NCI-H1694 treated with DMSO at 0.1 percent for 48 hours (cell line): ENCODE results near the gene NPTX2.

Experiments used
- DNase-seq: peaks from one replicate; lab custom pipeline; 2025; lab: John Stamatoyannopoulos, UW

NPTX2 gene

GRCh38 chr7:98655611-98656010, 38.5 kb downstream of the NPTX2 start:
- DNase-seq, result no peak

- DNase-seq, result no peak
These were observed 39.8 kb downstream of the NPTX2 start for GRCh38 chr7:98656899-98657298.

GRCh38 chr7:98657736-98658135, 40.7 kb downstream of the NPTX2 start:
- DNase-seq, result no peak

GRCh38 chr7:98659756-98660155, 42.7 kb downstream of the NPTX2 start:
- DNase-seq, result no peak

- DNase-seq, result no peak
These were observed 44.5 kb downstream of the NPTX2 start for GRCh38 chr7:98661607-98662006.

DNA sequence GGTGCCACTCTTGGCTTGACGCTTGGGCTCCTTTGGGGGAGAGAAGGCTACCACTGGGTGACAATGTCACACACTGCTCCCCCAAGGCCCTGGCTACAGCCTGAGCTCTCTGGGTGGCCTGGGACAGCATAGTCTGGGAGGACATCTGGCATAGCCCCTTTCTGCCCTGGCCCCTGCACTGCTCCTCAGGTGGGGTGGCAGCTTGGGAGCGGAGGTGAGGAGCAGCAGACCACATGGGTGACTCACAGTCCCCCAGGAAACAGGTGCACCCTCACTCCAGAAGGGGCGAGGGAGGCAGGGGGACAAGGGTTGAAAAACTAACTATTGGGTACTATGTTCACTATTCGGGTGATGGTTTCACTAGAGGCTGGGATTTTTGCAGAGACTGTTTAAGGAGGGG, 45.2 kb downstream of the NPTX2 start:
- DNase-seq, result no peak

DNA sequence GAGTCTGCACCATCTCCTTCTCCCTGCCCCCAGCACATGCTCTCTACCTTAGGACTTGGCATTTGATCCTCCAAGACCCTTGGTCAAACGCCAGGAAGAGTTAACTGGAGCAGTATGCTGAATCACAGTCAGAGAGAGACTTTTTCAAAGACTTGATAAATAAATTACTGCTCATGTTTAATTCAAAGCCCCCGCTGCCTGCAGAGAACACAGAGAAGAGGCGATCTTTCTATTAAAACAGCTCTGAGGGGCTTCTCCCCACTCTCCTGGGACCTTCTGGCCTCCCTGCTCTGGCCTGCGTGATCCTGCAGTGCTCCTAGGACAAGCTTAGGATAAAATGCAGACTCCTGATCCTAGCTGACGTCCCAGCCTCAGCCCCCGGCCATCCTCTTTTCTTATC, 47.8 kb downstream of the NPTX2 start:
- DNase-seq, result no peak

- no peak for DNase-seq
These were observed 51.2 kb downstream of the NPTX2 start for GRCh38 chr7:98668255-98668654.

DNA sequence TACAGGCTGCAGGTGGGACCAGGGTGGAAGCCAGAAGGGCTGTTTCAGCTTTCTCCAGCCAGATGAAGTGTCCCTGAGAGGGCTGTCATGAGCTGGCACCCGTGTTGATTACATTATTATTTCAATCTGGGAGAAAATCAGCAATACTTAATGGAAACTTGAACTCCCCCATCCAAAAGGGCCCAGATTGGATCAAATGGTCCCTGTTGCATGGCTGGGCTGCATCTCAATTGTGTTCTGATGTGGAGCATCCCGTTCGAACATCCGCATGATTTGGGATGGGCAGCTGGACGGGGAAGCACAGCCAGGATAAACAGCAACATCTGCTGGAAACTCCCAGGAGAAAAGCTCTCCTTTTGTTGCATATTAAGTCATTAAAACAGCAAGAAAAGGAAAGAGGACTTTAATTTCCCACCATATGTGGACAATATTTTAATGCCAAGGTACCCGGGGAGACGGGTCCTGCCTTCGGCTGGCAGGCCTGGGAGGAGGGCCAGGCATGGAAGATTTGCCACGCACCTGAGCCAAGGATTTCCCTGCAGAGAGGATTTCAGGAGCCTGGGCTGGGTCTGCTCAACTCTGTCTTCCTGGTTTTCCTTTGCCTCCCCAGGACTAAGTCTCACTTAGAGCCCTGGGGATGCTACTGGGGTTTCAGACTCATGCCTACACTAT, 52.4 kb downstream of the NPTX2 start:
- DNase-seq, result peak; percentile 63

DNA sequence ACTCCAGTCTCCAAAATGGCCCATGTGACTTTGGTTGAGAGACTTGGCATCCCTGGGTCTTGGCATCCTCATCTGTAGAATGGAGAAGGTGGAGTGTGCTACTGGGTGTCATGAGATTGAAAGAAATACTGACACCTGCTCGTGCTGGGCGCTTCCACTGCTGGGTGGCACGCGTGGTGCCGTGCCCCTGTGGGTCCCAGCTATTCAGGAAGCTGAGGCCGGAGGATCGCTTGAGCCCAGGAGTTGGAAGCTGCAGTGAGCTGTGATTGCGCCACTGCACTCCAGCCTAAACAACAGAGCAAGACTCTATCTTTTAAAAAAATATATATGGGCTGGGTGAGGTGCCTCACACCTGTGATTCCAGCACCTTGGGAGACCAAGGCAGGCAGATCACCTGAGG, 53.1 kb downstream of the NPTX2 start:
- DNase-seq, result no peak

DNA sequence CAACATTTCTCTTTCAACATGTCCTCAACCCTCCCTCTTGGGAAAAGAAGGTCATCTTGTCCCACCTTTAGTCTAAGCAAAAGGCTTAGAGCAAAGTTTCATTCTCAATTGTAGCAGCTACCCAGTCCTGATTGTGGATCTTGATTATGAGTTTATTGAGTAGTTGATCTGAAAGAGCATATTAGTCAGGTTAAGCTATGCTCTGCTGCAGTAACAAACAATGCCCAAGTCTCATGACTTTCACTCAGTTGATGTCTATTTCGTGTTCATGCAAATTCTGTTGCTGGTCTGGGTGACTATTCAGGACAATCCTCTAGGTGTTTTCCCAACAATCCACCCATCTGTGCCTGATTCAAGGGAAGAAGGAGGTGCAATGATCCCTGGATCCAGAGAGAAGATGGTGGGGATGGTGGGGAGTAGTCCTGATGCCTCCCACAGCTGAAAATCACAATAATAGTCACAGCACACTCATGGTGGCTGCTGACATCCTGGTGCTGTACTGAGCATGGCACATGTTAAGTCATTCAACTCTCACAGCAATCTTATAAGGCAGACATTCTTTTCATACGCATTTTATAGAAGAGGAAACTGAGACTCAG, 54.7 kb downstream of the NPTX2 start:
- no peak for DNase-seq

DNA sequence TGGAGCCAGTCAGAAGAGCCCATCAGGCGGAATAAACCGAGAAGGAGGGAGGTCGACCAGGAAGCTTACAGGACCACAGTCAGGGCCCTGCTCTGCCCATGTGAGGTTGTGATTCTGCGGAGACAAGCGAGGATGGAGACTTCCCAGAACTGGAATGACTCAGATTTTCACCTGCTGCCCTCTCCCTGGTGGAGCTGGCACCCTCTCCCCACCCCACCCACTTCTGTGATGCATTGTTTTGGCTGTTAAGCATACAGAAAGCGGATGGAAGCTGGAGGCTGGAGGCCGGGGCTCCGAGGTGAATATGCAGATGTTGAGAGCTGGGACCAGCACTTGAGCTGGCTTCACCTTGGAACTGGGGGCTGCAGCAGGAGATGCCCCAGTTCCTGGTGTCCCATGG, 57.4 kb downstream of the NPTX2 start:
- no peak for DNase-seq

DNA sequence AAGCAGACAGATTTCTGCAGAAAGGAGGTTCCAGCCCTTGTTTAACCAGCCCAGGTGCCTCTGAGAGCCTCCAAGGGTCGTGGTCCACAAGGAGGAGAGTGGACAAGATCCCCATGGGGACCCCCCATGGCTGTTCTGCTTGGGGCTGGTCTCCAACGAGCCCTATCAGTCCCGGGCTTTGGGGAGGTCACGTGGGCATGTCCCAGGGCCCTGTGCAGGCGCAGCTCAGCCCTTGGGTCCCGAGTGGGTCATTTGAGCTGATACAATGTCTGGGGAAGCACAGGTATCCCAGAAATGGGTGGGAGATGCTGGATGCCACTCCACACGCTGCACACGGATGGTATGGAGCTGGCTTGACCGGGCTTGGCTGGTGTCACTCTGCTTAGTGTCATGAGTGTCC, 57.8 kb downstream of the NPTX2 start:
- DNase-seq, result no peak

- no peak for DNase-seq
These were observed 61.1 kb downstream of the NPTX2 start for GRCh38 chr7:98678215-98678614.
